Activated CD4-positive, alpha-beta T cell treated with anti-CD3 and anti-CD28 coated beads, Interleukin-2, amount 10 ng/mL, durations not matched to agents 7 days and 5 days (primary cell): Measurements from ENCODE around the gene SFXN5. TPM values are rescaled to one million over a fixed set of nuclear protein-coding genes. Genes with fewer than 3 reads are reported as not detected.
A peak's percentile ranks its signal among the peaks of the same experiment; 100 is the strongest.

Experiments used
- CTCF ChIA-PET: fragments of 350-600 bp; sonication (Branson Sonifier 250); formaldehyde crosslinking; loops from one replicate; lab custom pipeline; 2021; ENCODE audit warnings: antibody characterized with exemption; lab: Charles Lee
- POLR2A ChIA-PET: fragments of 350-600 bp; sonication (Branson Sonifier 250); formaldehyde crosslinking; loops from one replicate; lab custom pipeline; 2021; ENCODE audit warnings: antibody characterized with exemption; lab: Charles Lee
- DNase-seq: peaks from one replicate; pipeline ENCODE4 v3.0.0-alpha.2; 2020
- H3K27ac Mint-ChIP-seq: one replicate; pipeline ENCODE4 v1.8.0; 2021; ENCODE audit warnings: mild to moderate bottlenecking, moderate library complexity, mixed read lengths
- H3K27me3 Mint-ChIP-seq: one replicate; pipeline ENCODE4 v1.8.0; 2021; ENCODE audit warnings: mixed read lengths
- H3K36me3 Mint-ChIP-seq: one replicate; pipeline ENCODE4 v1.8.0; 2021; ENCODE audit warnings: low read depth, mixed read lengths
- H3K4me1 Mint-ChIP-seq: one replicate; pipeline ENCODE4 v1.8.0; 2021; ENCODE audit warnings: mixed read lengths
- H3K4me3 Mint-ChIP-seq: one replicate; pipeline ENCODE4 v1.8.0; 2021; ENCODE audit warnings: mild to moderate bottlenecking, moderate library complexity, mixed read lengths
- H3K9me3 Mint-ChIP-seq: one replicate; pipeline ENCODE4 v1.8.0; 2021; ENCODE audit warnings: mixed read lengths
- total RNA-seq, 2 experiments: library from RNA; stranded (reverse); gene quantifications; one replicate each; pipeline ENCODE4 v1.2.3, GENCODE V29; 2021

The SFXN5 gene
- total RNA-seq, 2 experiments from 2014 or later = 7.0 to 10.0 TPM

DNA sequence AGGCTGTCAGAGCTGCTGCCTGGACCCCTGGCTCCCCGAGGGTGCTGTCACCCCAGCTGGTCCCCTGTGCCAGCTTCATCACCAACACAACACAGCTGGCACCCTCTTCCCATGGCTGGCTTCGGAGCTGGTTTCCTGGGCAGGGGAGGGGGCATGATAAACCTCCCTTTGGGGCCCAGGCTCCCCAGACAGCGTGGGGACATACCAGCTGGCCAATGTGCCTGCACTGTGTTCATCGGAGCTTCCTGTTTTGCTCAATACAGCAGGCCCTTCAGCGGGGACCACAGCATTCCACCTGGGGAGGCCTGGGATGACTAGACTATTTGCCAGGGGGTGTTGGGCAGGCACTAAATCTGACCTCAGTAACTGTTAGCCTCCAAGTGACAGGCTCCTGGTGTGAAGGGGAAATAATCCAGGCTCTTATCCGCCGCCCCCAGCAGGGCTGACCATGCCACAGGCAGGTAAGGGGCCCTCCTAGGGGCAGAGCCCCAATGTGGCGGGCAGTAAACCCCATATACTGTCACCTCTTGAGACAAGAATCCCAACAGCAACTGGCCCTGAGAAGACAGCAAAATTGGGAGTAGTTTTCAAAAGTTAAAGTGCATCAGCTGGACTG, 109.6 kb downstream of the SFXN5 start:
- Mint-ChIP-seq H3K27ac (no peak overlapping the region), H3K4me3 (no peak overlapping the region), H3K9me3 (no peaks in the 10 kb centered on the region), H3K27me3 (no peaks in the 10 kb centered on the region), H3K4me1 (peaks cover 8% of the 10 kb centered on the region), H3K36me3 (peaks cover 4% of the 10 kb centered on the region)
- ChIA-PET POLR2A (no interaction called here), CTCF (interaction anchor here (0.7 kb wide), 1 partner anchor 97 kb away, joined by 4 read pairs; no protein-coding TSS in a partner anchor)
- DNase-seq = no peak

DNA sequence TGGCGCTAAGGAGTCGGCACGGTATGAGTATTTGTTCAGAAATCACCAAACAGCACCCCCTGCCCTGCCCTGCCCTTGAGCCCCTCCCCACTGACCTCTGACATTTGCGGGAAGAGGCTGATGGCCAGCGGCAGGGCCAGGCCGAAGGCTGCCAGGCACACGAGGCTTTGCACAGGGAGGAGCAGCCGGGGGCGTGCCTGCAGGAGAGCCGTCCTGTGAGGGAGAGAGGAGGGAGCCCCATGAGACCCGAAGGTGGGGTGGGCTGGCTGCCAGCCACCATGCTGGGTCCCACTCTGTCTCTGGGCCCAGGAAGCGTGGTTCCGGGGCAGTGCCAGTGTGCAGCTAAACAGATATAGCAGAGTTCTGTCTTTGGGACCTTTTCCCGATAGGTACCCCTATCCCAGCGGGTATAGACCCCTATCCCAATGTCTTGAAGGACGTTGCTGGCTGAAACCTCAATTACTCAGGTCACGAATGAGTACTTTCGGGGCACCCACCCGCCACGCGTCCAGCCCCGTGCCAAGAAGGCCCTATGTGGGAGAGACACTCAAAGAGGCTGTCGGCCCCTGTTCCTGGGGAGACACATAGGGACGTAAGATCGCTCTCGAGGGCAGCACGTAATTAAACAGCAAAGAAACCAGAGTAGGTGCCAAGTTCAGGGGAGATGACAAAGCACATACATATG, 110.3 kb downstream of the SFXN5 start:
- POLR2A ChIA-PET = no interaction called here
- DNase-seq = no peak
- Mint-ChIP-seq H3K27ac (no peak overlapping the region), H3K9me3 (no peaks in the 10 kb centered on the region), H3K27me3 (no peaks in the 10 kb centered on the region), H3K36me3 (peaks cover 8% of the 10 kb centered on the region), H3K4me3 (no peak overlapping the region), H3K4me1 (peaks cover 11% of the 10 kb centered on the region)
- CTCF ChIA-PET = interaction anchor here (0.7 kb wide), 1 partner anchor 96 kb away, joined by 4 read pairs; no protein-coding TSS in a partner anchor

DNA sequence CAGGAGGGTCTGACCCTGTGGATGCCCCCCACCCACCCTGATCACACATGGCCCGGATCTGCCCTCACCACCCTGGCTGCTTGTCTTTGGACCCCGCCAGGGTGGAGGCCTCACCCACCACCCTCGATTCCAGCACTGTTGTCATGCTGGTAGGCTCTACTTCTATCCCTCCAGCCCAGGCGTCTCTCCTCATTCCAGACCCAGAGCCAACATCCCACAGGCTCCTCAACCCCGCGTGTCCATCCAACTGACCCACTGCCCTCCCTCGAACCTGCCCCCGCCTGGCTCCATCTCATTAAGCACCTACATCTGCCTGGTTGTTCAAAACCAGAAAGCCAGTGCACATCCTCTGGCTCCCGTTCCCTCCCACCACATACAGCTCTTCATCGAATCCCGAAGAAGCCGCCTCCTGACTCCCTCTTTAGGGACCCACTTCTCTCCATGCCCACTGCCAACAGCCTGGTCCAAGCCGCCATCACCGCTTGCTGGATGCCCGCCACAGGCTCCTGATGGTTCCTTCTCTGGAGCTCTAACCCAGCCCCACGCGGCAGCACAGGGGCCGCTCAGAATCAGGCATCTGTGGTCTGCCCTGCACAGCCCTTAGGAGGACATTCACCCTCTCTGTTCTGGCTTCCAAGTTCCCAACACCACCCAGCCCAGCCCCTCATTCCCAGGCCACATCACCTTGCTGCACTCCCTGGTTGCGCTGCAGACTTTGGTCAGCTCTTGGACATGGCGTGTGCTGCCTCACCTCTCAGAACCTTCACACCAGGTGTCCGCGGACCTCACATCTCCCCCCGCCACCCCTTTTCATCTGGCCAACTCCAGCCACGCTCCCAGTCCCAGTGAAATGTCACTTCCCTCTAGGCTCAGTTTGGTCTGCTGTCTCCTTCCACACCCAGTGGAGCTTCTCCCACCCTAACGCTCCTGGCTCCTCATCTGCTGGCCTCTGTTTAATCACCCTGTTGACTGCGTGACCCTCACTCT, 111.2 kb downstream of the SFXN5 start:
- ChIA-PET POLR2A (no interaction called here), CTCF (no interaction called here)
- no peak overlapping the region for H3K4me3 Mint-ChIP-seq
- H3K9me3 Mint-ChIP-seq = no peaks in the 10 kb centered on the region
- H3K27ac Mint-ChIP-seq = peak overlapping the region; percentile 46
- peaks cover 10% of the 10 kb centered on the region for H3K36me3 Mint-ChIP-seq
- no peak for DNase-seq
- H3K4me1 Mint-ChIP-seq = peaks cover 16% of the 10 kb centered on the region
- H3K27me3 Mint-ChIP-seq = no peaks in the 10 kb centered on the region

DNA sequence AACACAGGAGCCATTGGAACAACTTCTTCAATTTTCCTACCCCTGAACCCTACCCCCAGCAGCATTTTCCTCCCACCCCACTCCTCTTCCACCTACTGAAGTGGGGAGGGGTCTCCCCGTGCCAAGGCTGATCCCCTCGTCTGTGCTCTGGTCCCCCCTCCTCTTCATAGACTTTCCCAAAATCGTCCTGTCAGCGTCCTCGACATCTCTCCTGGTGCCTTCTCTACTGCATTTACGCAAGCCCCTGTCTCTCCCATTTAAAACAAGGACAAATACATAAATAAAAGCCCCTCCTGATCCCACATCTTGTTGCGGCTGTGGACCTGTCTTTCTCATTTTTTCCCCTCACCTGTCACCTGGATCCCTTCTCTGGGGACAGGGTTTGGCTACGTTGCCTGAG, 112.0 kb downstream of the SFXN5 start:
- CTCF ChIA-PET = no interaction called here
- no peak overlapping the region for H3K27ac Mint-ChIP-seq

DNA sequence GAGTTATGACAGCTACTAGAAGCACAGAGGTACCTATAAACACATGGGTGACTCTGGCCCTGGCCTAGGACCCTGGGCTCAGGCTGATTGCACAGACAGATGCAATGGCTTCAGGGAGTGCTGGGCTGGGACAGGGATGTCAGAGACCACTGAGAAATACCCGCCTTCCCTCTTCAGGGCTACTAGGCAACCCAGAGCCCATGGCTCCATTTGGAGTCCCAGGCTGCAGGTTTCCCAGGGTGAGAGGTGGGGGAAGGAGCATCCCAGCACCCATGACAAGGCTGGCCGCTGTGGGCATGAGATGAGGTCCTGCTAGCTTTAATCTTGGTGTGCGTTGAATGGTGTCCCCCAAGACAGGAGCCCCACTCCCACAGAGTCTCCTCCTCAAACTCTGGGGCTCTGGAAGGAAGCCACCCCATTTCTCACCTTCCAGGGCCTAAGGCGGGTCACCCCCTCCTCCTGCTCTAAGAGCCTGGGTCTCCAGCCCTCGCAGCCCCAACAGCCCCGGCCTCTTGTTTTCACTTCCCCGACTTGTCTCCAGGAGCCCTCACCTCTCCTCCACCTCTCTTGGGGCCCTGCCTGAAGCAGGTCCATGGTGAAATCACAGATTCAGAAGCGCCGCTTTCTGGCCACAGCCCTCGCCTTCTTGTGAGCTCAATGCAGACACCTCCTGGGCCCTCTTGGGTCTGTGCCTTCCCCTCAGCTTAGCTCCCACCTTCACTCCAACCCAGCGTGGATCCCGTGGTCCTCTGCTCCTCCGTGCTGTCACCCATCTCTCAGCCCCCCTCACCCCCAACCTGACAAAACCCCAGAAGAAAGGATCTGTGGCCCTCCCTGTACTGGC, 112.7 kb downstream of the SFXN5 start:
- CTCF ChIA-PET = no interaction called here
- Mint-ChIP-seq H3K27ac (no peak overlapping the region), H3K36me3 (peaks cover 10% of the 10 kb centered on the region)

More for the DNA sequence above, 112.0 kb downstream of the SFXN5 start:
- POLR2A ChIA-PET = no interaction called here
- DNase-seq = no peak
- Mint-ChIP-seq H3K4me3 (no peak overlapping the region), H3K9me3 (no peaks in the 10 kb centered on the region), H3K36me3 (peaks cover 10% of the 10 kb centered on the region), H3K4me1 (peaks cover 22% of the 10 kb centered on the region), H3K27me3 (no peaks in the 10 kb centered on the region)

DNA sequence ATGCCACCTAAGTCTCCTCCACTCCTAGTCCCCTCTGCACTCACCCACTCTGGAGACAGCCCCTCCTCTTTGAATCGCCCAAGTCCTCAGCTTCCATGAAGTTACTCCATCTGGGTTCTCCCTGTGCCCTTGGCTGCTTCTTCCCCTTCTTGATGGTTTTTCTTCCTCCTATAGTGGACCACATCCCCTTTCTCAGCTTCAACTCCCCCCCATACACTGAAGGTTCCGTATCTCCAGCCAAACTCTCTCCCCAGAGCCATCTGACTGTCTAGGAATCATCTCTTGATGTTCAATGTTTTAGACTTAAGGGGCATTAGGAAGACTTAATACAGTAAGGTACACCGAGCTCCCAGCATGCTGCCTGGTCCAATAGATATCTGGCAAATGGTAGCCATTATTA, 114.6 kb downstream of the SFXN5 start:
- H3K4me3 Mint-ChIP-seq = no peak overlapping the region
- CTCF ChIA-PET = interaction anchor here (0.7 kb wide), 1 partner anchor 14 kb away, joined by 3 read pairs; no protein-coding TSS in a partner anchor
- no peaks in the 10 kb centered on the region for H3K27me3 Mint-ChIP-seq
- POLR2A ChIA-PET = no interaction called here
- no peaks in the 10 kb centered on the region for H3K9me3 Mint-ChIP-seq
- H3K27ac Mint-ChIP-seq = no peak overlapping the region
- no peak for DNase-seq
- H3K4me1 Mint-ChIP-seq = peaks cover 47% of the 10 kb centered on the region
- H3K36me3 Mint-ChIP-seq = peaks cover 10% of the 10 kb centered on the region

More for the DNA sequence above, 112.7 kb downstream of the SFXN5 start:
- no peaks in the 10 kb centered on the region for H3K27me3 Mint-ChIP-seq
- no peaks in the 10 kb centered on the region for H3K9me3 Mint-ChIP-seq
- peaks cover 30% of the 10 kb centered on the region for H3K4me1 Mint-ChIP-seq
- no peak overlapping the region for H3K4me3 Mint-ChIP-seq
- no peak for DNase-seq
- POLR2A ChIA-PET = no interaction called here

DNA sequence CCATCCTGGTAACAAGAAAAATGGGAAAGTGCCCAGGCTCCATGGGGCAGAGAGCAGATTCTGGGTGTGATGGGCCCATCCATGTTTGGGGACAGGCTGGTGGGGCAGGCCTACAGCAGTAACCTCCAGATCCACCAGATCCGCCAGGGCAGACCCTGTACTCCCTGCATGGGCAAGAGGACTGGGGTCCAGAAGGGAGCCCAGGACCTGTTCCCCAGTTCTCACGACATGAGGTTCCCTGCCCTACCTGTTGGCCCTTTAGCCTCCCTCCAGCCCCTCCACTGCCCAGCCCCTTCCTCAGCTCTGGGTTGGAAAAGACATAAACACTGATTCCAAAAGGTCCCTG, 115.5 kb downstream of the SFXN5 start:
- peaks cover 10% of the 10 kb centered on the region for H3K36me3 Mint-ChIP-seq
- CTCF ChIA-PET = no interaction called here
- POLR2A ChIA-PET = no interaction called here
- peak overlapping the region; percentile 42 for H3K27ac Mint-ChIP-seq
- H3K27me3 Mint-ChIP-seq = no peaks in the 10 kb centered on the region
- no peak overlapping the region for H3K4me3 Mint-ChIP-seq
- no peak for DNase-seq
- peaks cover 47% of the 10 kb centered on the region for H3K4me1 Mint-ChIP-seq
- H3K9me3 Mint-ChIP-seq = no peaks in the 10 kb centered on the region

DNA sequence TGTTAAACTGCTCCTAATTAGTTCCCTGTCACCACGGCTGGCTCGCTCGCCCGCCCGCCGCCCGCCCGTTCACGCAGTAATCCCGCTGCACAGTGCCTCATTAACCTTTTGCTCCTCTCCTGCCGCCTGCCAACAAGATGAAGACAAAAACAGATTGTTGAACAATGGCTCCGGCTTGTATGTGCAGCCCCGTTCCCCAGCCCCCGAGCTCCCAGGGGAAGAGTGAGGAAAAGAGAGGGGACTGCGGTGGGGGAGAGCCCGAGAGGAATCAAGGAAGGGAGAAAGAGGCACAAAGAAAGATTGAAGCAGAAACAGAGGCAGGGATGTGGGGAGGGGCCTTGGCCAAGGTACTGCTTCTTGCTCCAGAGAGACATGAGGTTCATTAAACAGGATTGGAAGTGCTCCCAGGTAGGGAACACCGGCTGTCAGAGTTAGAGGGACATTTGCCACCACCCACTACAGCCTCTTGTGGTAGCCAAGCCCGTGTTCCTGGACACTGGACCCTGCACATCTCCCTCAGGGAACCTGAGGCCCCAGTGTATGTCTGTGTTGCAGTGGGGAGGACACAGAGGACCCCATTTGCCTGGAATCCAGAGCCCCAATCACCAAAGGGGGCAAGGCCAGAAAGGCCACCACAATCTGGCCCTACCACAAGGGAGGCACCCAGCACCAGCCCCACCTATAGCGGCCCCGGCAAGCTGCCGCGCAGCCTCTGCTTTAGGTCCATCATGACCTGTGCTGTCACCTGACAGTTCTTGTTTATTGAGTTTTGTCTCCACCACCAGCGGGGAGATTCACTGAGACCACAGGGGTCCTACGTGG, 116.1 kb downstream of the SFXN5 start:
- DNase-seq = no peak
- peak overlapping the region; percentile 79 for H3K27ac Mint-ChIP-seq
- H3K9me3 Mint-ChIP-seq = no peaks in the 10 kb centered on the region
- ChIA-PET POLR2A (no interaction called here), CTCF (interaction anchor here (1.3 to 1.9 kb wide), 2 partner anchors 8 to 18 kb away, joined by 3 to 5 read pairs; no protein-coding TSS in a partner anchor)
- no peaks in the 10 kb centered on the region for H3K27me3 Mint-ChIP-seq
- peaks cover 47% of the 10 kb centered on the region for H3K4me1 Mint-ChIP-seq
- peak overlapping the region; percentile 82 for H3K4me3 Mint-ChIP-seq
- H3K36me3 Mint-ChIP-seq = peaks cover 10% of the 10 kb centered on the region

DNA sequence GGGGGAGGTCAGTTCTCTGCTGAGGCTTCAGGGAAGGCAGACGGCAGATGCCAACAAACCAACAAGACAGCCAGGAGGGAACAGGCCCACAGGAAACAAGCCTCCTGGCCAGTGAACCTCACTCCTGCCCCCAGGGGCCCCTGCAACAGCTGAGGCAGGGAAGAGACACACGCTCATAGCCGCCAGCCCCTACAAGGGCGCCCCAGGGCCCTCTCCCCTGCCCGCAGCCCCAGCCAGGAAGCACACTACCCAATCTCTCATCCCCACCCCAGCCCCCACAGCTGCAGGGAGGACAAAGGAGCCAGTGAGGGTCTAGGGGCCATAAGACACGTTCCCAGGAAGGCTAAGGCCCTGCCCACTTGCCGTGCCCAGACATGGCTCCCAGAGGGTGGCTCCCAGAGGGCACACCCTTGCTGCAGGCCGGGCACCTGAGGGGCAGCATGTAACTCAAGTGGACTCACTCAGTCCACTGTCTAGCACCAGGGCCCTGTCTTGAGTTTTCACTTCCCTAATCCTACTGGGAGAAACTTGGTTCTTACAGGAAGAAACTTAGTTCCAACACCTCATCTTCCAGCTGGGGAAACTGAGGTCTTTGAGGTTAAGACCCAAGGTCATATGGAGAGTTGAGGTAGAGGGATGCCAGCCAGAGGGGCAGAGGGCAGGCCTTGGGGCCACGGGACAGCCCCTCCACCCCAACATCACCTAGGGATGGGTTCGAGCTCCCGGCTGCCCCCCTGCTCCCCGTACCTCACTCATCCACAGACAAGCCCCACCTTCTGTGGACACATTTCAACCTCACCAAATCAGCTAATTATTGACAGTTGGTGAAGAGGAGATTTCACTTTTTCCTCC, 116.9 kb downstream of the SFXN5 start:
- H3K4me3 Mint-ChIP-seq = peak overlapping the region; percentile 82
- CTCF ChIA-PET = interaction anchor here (0.5 to 1.9 kb wide), 4 partner anchors 9 to 115 kb away, joined by 3 to 5 read pairs (median 4); no protein-coding TSS in a partner anchor

DNA sequence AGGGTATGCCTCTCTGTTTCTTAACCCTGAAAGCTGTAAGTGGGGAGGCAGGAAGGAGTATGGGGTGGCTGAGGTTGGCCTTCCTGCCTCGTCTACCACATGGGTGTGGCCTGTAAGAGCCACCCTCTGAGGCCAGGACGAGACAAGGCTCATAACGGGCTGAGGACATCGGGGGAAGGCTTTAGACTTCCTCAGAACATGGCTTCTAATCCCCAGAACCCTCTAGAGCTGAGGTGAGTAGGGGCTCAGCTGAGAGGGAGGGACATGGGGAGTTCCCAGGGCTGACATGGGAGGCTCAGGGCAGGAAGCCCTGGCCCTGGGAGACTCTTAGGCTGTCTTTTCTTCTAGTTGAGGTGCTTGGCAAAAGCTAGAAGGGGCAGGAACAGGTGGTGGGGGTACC, 117.5 kb downstream of the SFXN5 start:
- Mint-ChIP-seq H3K27me3 (no peaks in the 10 kb centered on the region), H3K4me3 (peak overlapping the region; percentile 82), H3K9me3 (no peaks in the 10 kb centered on the region), H3K27ac (peak overlapping the region; percentile 96), H3K4me1 (peaks cover 48% of the 10 kb centered on the region), H3K36me3 (peaks cover 8% of the 10 kb centered on the region)
- CTCF ChIA-PET = interaction anchor here (1.1 to 1.9 kb wide), 3 partner anchors 11 to 223 kb away, joined by 3 to 5 read pairs (median 4); no protein-coding TSS in a partner anchor
- POLR2A ChIA-PET = no interaction called here
- peak; percentile 72 for DNase-seq

More for the DNA sequence above, 116.9 kb downstream of the SFXN5 start:
- H3K9me3 Mint-ChIP-seq = no peaks in the 10 kb centered on the region
- POLR2A ChIA-PET = no interaction called here
- no peaks in the 10 kb centered on the region for H3K27me3 Mint-ChIP-seq
- peaks cover 8% of the 10 kb centered on the region for H3K36me3 Mint-ChIP-seq
- peaks cover 47% of the 10 kb centered on the region for H3K4me1 Mint-ChIP-seq
- DNase-seq = no peak
- H3K27ac Mint-ChIP-seq = peak overlapping the region; percentile 96
